Cerebellar nuclear complex (tissue), 1 donor: ENCODE results near the gene AIG1.
"Not testable (repeated sequence)": the region's sequence is repeated elsewhere in the genome, so short reads cannot be mapped to it uniquely, and the experiment has no call there.

Experiments used
- DNase-seq, 2 experiments: peaks; one replicate each; lab custom pipeline; 2025; lab: John Stamatoyannopoulos, UW

Gene AIG1

DNA sequence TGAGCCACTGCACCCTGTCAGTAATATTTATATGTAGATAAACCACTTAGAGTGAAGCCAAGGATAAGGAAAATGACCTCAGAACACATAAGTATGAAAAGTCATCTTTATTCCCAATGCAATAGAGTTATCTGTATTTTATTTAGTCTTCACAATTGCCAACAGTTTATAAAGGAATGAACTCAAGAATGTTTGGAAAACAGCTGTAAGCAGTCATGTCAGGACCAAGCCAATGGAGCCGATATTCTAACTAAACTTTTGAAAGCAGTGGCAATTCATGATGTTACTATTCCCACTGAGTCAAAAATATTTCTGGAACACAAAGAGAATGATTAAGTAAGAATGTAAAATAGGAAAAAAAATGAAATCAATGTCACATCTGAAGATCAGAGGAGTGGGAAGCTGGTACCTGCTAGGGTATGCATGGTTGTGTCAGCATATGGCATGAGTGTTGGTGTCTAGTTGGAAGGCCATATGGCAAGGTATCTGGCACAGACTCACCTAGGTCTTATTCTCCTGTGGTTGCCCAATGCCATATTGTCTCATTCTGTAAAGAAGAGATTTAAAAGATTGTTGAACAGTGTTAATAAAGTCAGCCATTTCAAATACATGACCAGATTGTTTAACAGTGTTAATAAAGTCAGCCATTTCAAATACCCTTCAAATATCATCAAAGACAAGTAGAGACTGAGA lies 271.6 kb downstream of the AIG1 start:
- DNase-seq: no peak

DNA sequence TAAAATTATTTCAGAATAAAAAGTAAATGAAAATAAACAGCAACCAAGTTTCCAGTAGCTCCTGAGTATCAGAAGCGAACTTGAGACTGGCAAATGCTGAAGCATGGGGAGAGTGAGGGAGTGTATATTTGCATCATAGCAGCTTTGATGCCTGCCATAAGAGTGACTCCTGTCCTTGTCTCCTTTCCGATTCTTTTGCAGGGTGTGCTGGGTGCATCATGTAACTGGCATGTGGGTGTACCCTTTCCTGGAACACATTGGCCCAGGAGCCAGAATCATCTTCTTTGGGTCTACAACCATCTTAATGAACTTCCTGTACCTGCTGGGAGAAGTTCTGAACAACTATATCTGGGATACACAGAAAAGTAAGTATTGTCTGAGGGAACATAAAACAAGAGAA lies 272.4 kb downstream of the AIG1 start:
- DNase-seq: no peak

- no peak for DNase-seq
Measured at GRCh38 chr6:143333749-143334520, 273.2 kb downstream of the AIG1 start.

GRCh38 chr6:143335865-143336264 lies 275.2 kb downstream of the AIG1 start:
- no peak for DNase-seq

GRCh38 chr6:143336446-143337152 lies 275.9 kb downstream of the AIG1 start:
- no peak for DNase-seq

- no peak for DNase-seq
Measured at GRCh38 chr6:143337201-143337949, 276.7 kb downstream of the AIG1 start.

DNA sequence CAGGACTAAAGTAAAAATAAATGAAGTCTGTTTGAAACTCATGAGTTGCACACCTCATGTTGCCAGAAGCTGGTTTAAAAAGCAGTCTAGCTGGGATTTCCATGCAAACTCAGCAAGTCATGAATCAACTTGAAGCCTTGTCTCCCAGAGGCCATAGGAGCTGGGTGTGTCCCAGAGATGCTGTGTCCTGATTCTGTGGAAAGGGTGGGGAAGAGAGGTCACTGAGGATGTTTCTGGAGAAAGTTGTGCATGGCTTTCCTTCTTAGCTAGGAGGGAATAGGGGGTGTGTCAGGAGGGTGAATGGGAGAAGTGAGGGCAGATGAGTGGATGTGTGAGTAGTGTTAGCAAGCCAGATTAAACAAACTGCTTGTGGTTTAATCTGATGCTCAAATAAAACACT lies 278.5 kb downstream of the AIG1 start:
- DNase-seq: no peak

DNA sequence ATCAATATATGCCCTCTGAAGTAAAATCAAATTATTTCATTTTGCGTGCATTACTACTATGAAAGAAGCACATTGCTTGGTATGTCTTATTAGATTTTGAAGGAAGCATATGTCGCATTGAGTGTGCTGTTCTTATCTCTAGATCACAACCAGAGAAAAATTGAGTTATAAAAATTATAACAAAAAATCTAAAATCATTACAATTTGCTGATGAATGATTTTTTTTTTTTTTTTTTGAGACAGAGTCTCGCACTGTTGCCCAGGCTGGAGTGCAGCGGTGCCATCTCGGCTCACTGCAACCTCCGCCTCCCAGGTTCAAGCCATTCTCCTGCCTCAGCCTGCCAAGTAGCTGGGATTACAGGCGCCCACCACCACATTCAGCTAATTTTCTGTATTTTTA lies 284.8 kb downstream of the AIG1 start:
- DNase-seq: not testable (repeated sequence)

- no peak for DNase-seq
Measured at GRCh38 chr6:143346004-143346403, 285.3 kb downstream of the AIG1 start.

- no peak for DNase-seq
Measured at GRCh38 chr6:143348531-143348930, 287.8 kb downstream of the AIG1 start.

GRCh38 chr6:143349530-143349929 lies 288.8 kb downstream of the AIG1 start:
- DNase-seq: no peak

- no peak for DNase-seq
Measured at GRCh38 chr6:143356101-143356880, 295.6 kb downstream of the AIG1 start.

- DNase-seq: no peak
Measured at GRCh38 chr6:143357152-143357551, 296.5 kb downstream of the AIG1 start.

GRCh38 chr6:143357561-143358255 lies 297.0 kb downstream of the AIG1 start:
- DNase-seq: no peak

DNA sequence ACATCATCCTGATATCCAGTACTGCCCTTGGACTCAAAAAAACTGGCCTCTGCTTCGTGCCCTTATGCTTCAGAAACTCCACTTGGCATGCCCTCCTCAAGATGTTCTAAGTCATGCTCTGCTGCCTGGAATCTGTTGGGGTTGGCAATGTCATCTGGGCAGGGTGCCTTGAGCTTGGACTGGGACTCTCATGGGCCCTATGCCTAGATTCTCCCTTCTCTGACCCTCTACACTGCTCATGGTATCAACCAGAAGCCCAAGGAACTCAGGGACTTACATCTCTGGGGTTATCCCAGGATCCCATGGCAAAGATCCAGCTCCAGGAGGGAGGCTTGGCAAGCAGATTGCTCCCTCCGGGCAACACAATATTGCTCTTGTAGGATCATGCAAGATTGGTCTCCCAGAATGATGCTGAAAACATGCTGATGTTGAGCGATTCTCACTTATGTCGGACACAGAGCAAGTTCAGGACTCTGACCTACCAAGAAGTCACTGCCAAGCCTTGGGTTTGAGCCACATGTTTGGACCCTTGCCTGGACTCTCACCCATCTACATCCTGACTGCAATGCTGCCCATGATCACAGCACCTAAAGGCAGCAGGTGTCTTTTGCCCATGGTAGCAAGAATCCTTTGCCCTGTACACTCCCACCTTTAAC lies 301.0 kb downstream of the AIG1 start:
- no peak for DNase-seq

GRCh38 chr6:143362192-143362558 lies 301.5 kb downstream of the AIG1 start:
- no peak for DNase-seq

GRCh38 chr6:143363299-143363698 lies 302.6 kb downstream of the AIG1 start:
- DNase-seq: no peak

DNA sequence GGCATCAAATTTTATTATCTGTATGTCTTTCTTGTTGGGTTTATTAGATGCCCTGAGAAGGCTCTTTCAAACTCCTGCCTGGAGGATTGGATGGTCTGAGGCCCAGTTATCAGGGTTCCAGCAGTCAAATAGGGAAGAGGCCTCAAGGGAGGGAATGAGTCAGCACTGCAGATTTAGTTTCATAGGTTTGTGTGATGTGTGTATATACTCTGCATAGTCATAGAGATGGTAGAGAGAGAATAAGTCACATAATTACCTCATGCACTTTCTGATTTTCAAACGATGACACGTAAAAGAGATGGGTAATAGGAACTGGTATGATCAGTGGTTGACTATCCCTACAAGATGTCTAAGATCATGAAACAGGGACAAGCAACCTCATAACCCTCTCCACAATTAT lies 307.7 kb downstream of the AIG1 start:
- no peak for DNase-seq

- no peak for DNase-seq
Measured at GRCh38 chr6:143369971-143370370, 309.3 kb downstream of the AIG1 start.

DNA sequence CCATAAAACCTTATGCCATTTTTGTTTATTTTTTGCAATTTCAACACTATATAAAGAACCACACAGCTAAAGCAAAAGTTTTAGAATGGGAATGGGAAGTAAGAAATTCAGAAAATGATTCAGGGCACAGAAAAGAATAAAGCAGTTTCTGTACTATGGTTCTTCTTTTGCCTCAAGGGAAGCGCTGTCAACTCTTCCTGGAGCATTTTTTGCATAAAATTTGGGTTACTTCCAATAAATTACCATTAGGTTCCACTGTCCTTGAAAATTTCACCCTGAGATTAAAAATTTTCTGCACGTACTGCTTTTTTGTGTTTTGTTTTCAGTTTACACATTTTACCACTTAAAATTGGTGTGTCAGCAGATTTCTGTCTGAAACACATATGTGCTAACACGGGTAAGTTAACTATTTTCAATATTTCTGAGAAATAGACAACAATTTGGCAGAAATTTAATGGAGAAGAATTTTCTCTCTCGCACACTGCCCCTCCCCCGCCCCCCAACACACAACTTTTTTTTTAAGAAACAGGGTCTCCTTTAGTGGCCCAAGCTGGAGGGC lies 310.2 kb downstream of the AIG1 start:
- no peak for DNase-seq
